Cardiac fibroblast (primary cell): ENCODE results near the gene CTSC.

Experiments
- DNase-seq, 2 donors: peaks; one replicate each; pipeline versions ENCODE4 v3.0.0 to v3.0.0-alpha.2; 2010; ENCODE audit warnings: low read depth in 2 of 2
- H3K4me3 ChIP-seq, 2 donors: replicated peaks in 1 of 2; 1 replicate in 1 of 2; 2 replicates in 1 of 2; pipeline ENCODE4 v1.5.1; 2011; ENCODE audit warnings: low read depth in 2 of 2, low read length in 2 of 2, mild to moderate bottlenecking in 2 of 2, moderate library complexity in 1 of 2
- CTCF ChIP-seq: IDR thresholded peaks from one replicate; pipeline ENCODE4 v1.5.1; 2011; ENCODE audit warnings: low read depth, mild to moderate bottlenecking, low read length, inconsistent platforms

CTSC gene

GRCh38 chr11:88292171-88292843, 45.2 kb downstream of the CTSC start:
- no peak for TF ChIP-seq CTCF
- no peak overlapping the region for H3K4me3 ChIP-seq
- peak; percentile 33 to 61 for DNase-seq

GRCh38 chr11:88288560-88288959, 49.0 kb downstream of the CTSC start:
- TF ChIP-seq CTCF: no peak
- H3K4me3 ChIP-seq: no peak overlapping the region
- DNase-seq: no peak

GRCh38 chr11:88284336-88285050, 53.0 kb downstream of the CTSC start:
- peak; percentile 64 to 84 for DNase-seq
- TF ChIP-seq CTCF: no peak
- H3K4me3 ChIP-seq: no peak overlapping the region

GRCh38 chr11:88282747-88283515, 54.6 kb downstream of the CTSC start:
- H3K4me3 ChIP-seq: no peak overlapping the region
- no peak for DNase-seq
- no peak for TF ChIP-seq CTCF

- DNase-seq: peak; percentile 42 to 48
- TF ChIP-seq CTCF: peak; percentile 14
- no peak overlapping the region for H3K4me3 ChIP-seq
Measured at GRCh38 chr11:88281317-88281712, 56.2 kb downstream of the CTSC start.

GRCh38 chr11:88280673-88281316, 56.7 kb downstream of the CTSC start:
- DNase-seq: peak; percentile 33 to 82
- no peak for TF ChIP-seq CTCF
- no peak overlapping the region for H3K4me3 ChIP-seq
